Right forelimb (tissue), 1 donor: ENCODE data around the gene NFATC2IP.
"Not testable (repeated sequence)": the region's sequence is repeated elsewhere in the genome, so short reads cannot be mapped to it uniquely, and the experiment has no call there.

Experiments
- DNase-seq: peaks from one replicate; pipeline ENCODE4 v3.0.0-alpha.2; 2018

Gene NFATC2IP

GRCh38 chr16:28927815-28928214 lies 22.9 kb upstream of the NFATC2IP start:
- DNase-seq, result no peak

GRCh38 chr16:28930203-28930602 lies 20.5 kb upstream of the NFATC2IP start:
- no peak for DNase-seq

- no peak for DNase-seq
Measured at GRCh38 chr16:28930652-28931051, 20.1 kb upstream of the NFATC2IP start.

GRCh38 chr16:28931801-28932225 lies 18.9 kb upstream of the NFATC2IP start, which contains the start of gene CD19:
Gene CD19, plus strand, starts transcription at chr16:28931971. Its CDS starts 30 bp downstream, at chr16:28932001.
- no peak for DNase-seq

- DNase-seq, result no peak
Measured at GRCh38 chr16:28932339-28933141, 18.2 kb upstream of the NFATC2IP start.

- DNase-seq, result no peak
Measured at GRCh38 chr16:28933171-28933570, 17.6 kb upstream of the NFATC2IP start.

- DNase-seq, result no peak
Measured at GRCh38 chr16:28935346-28935745, 15.4 kb upstream of the NFATC2IP start.

GRCh38 chr16:28935924-28936783 lies 14.6 kb upstream of the NFATC2IP start:
- DNase-seq, result peak; percentile 76

- no peak for DNase-seq
Measured at GRCh38 chr16:28936784-28937155, 14.0 kb upstream of the NFATC2IP start.

- no peak for DNase-seq
Measured at GRCh38 chr16:28937222-28937876, 13.4 kb upstream of the NFATC2IP start.

GRCh38 chr16:28938721-28939120 lies 12.0 kb upstream of the NFATC2IP start:
- no peak for DNase-seq

GRCh38 chr16:28939825-28940224 lies 10.9 kb upstream of the NFATC2IP start:
- DNase-seq, result not testable (repeated sequence)

GRCh38 chr16:28943281-28943680 lies 7.5 kb upstream of the NFATC2IP start:
- no peak for DNase-seq

GRCh38 chr16:28946681-28947080 lies 4.1 kb upstream of the NFATC2IP start:
- no peak for DNase-seq

- no peak for DNase-seq
Measured at GRCh38 chr16:28951410-28951943, 740 bp downstream of the NFATC2IP start.

- DNase-seq, result no peak
Measured at GRCh38 chr16:28958216-28958615, 7.5 kb downstream of the NFATC2IP start.

- no peak for DNase-seq
Measured at GRCh38 chr16:28958836-28959235, 8.1 kb downstream of the NFATC2IP start.

GRCh38 chr16:28964072-28964471 lies 13.3 kb downstream of the NFATC2IP start:
- no peak for DNase-seq

GRCh38 chr16:28964496-28964895 lies 13.8 kb downstream of the NFATC2IP start:
- DNase-seq, result no peak

GRCh38 chr16:28967156-28967555 lies 16.4 kb downstream of the NFATC2IP start:
- no peak for DNase-seq

- not testable (repeated sequence) for DNase-seq
Measured at GRCh38 chr16:28969696-28970095, 19.0 kb downstream of the NFATC2IP start.

- peak; percentile 64 for DNase-seq
Measured at GRCh38 chr16:28974007-28974436, 23.3 kb downstream of the NFATC2IP start.
